K562 treated with DMSO at 1 percent for 4 hours (cell line): ENCODE measurements around the gene RNASEH2A. TPM values are rescaled to one million over a fixed set of nuclear protein-coding genes. Genes with fewer than 3 reads are reported as not detected.

Source experiments
- total RNA-seq: library from RNA; unstranded; fragments of 300-600 nt; gene quantifications from 2 replicates; pipeline ENCODE4 v1.2.3, GENCODE V29; 2022; ENCODE audit not compliant: insufficient read depth

Gene RNASEH2A
- 55.9 and 64.5 TPM in 2 replicates for total RNA-seq

GRCh38 chr19:12806242-12807081 lies at the start of gene RNASEH2A:
TSS of gene RNASEH2A (plus strand) at chr19:12806584. CDS start at chr19:12806674, 90 bp downstream.

GRCh38 chr19:12774588-12775555 lies 31.5 kb upstream of the RNASEH2A start, which contains the start of gene HOOK2:
TSS of gene HOOK2 (minus strand) at chr19:12775552. CDS start at chr19:12775449, 103 bp downstream.

GRCh38 chr19:12791345-12792050 lies 14.9 kb upstream of the RNASEH2A start, which contains the start of gene JUNB:
TSS of gene JUNB (plus strand) at chr19:12791486. CDS start at chr19:12791772, 286 bp downstream.

GRCh38 chr19:12801466-12802266 lies 4.7 kb upstream of the RNASEH2A start, which contains the start of the genes PRDX2 and THSD8:
TSS of gene PRDX2 (minus strand) at chr19:12801800. CDS start at chr19:12801261, 539 bp downstream.
TSS of gene THSD8 (plus strand) at chr19:12802069. CDS start at chr19:12802072, 3 bp downstream.

GRCh38 chr19:12834566-12834943 lies 28.2 kb downstream of the RNASEH2A start, which contains the start of gene RTBDN:
TSS of gene RTBDN (minus strand) at chr19:12834579. CDS start at chr19:12829979, 4,600 bp downstream.

GRCh38 chr19:12838182-12838885 lies 31.9 kb downstream of the RNASEH2A start, which contains the start of gene MAST1:
TSS of gene MAST1 (plus strand) at chr19:12838515. CDS start at chr19:12838573, 58 bp downstream.

Other genes starting within 250 kb of the RNASEH2A start
- 1.8 TPM in 2 replicates for gene ZNF490, start 195.8 kb upstream of the RNASEH2A start, total RNA-seq
- gene ZNF791, start 195.7 kb upstream of the RNASEH2A start, total RNA-seq = 4.7 and 5.7 TPM in 2 replicates
- 112 and 118 TPM in 2 replicates for gene MAN2B1, start 139.8 kb upstream of the RNASEH2A start, total RNA-seq
- gene WDR83, start 139.8 kb upstream of the RNASEH2A start, total RNA-seq = 13.2 and 16.5 TPM in 2 replicates
- 115 and 119 TPM in 2 replicates for gene DHPS, start 124.7 kb upstream of the RNASEH2A start, total RNA-seq
- not detected in 2 replicates for gene GNG14, start 118.6 kb upstream of the RNASEH2A start, total RNA-seq
- 9.8 and 12.8 TPM in 2 replicates for gene FBXW9, start 110.0 kb upstream of the RNASEH2A start, total RNA-seq
- gene TNPO2, start 82.7 kb upstream of the RNASEH2A start, total RNA-seq = 24.6 and 26.8 TPM in 2 replicates
- gene TRIR, start 71.9 kb upstream of the RNASEH2A start, total RNA-seq = 429 and 468 TPM in 2 replicates
- gene GET3, start 69.1 kb upstream of the RNASEH2A start, total RNA-seq = 93.8 and 110 TPM in 2 replicates
- not detected in 2 replicates for gene BEST2, start 54.8 kb upstream of the RNASEH2A start, total RNA-seq
- 14.4 and 15.7 TPM in 2 replicates for gene HOOK2, start 31.0 kb upstream of the RNASEH2A start, total RNA-seq
- gene JUNB, start 15.1 kb upstream of the RNASEH2A start, total RNA-seq = 74.2 and 74.3 TPM in 2 replicates
- 371 and 398 TPM in 2 replicates for gene PRDX2, start 4.8 kb upstream of the RNASEH2A start, total RNA-seq
- 2.4 TPM in 1 of 2 replicates, not detected in the other for gene THSD8, start 4.5 kb upstream of the RNASEH2A start, total RNA-seq
- gene RTBDN, start 28.0 kb downstream of the RNASEH2A start, total RNA-seq = not detected in 2 replicates
- gene MAST1, start 31.9 kb downstream of the RNASEH2A start, total RNA-seq = 5.8 and 8.0 TPM in 2 replicates
- gene DNASE2, start 74.9 kb downstream of the RNASEH2A start, total RNA-seq = 145 and 148 TPM in 2 replicates
- gene KLF1, start 80.6 kb downstream of the RNASEH2A start, total RNA-seq = 30.8 and 50.0 TPM in 2 replicates
- 10.2 and 12.5 TPM in 2 replicates for gene GCDH, start 84.6 kb downstream of the RNASEH2A start, total RNA-seq
- gene SYCE2, start 112.7 kb downstream of the RNASEH2A start, total RNA-seq = 1.4 and 2.5 TPM in 2 replicates
- gene FARSA, start 127.1 kb downstream of the RNASEH2A start, total RNA-seq = 105 and 107 TPM in 2 replicates
- 624 and 631 TPM in 2 replicates for gene CALR, start 132.0 kb downstream of the RNASEH2A start, total RNA-seq
- 148 and 165 TPM in 2 replicates for gene RAD23A, start 139.3 kb downstream of the RNASEH2A start, total RNA-seq
- 32.9 and 34.3 TPM in 2 replicates for gene GADD45GIP1, start 150.6 kb downstream of the RNASEH2A start, total RNA-seq
- 0.71 TPM in 1 of 2 replicates, not detected in the other for gene DAND5, start 163.0 kb downstream of the RNASEH2A start, total RNA-seq
- gene NFIX, start 188.9 kb downstream of the RNASEH2A start, total RNA-seq = 7.7 and 11.9 TPM in 2 replicates